Measurements from ENCODE around the gene PCDHAC1.
"Not testable (repeated sequence)": the region's sequence is repeated elsewhere in the genome, so short reads cannot be mapped to it uniquely, and the experiment has no call there.

PCDHAC1 gene, protein sequence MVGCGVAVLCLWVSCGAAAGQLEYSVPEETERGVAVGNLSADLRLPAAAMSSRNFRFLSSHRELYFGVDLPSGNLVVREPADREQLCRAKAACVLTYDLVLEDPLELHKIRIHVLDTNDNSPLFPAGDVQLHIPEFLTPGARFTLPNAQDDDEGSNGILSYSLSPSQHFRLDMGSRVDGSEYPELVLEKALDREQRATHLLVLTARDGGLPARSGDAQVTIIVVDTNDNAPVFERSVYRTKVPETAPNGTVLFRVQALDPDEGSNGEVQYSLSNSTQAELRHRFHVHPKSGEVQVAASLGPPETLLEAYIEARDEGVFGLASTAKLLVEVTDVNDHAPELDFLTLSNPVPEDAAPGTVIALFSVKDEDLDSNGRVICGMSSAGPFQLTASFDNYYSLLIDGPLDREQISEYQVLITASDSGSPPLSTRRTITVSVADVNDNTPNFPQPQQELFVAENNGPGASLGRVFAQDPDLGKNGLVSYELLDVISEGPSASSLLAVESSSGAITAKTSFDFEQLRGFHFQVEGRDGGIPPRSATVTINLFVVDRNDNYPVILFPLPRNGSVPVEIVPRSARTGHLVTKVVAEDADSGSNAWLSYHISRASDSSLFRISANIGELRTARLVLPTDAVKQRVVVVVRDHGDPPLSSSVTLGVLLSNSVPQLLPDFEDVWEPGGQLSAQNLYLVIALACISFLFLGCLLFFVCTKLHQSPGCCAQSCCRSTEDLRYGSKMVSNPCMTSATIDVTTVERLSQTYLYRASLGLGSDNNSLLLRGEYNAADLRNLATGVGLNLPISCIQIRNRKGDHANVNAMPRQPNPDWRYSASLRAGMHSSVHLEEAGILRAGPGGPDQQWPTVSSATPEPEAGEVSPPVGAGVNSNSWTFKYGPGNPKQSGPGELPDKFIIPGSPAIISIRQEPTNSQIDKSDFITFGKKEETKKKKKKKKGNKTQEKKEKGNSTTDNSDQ

DNA sequence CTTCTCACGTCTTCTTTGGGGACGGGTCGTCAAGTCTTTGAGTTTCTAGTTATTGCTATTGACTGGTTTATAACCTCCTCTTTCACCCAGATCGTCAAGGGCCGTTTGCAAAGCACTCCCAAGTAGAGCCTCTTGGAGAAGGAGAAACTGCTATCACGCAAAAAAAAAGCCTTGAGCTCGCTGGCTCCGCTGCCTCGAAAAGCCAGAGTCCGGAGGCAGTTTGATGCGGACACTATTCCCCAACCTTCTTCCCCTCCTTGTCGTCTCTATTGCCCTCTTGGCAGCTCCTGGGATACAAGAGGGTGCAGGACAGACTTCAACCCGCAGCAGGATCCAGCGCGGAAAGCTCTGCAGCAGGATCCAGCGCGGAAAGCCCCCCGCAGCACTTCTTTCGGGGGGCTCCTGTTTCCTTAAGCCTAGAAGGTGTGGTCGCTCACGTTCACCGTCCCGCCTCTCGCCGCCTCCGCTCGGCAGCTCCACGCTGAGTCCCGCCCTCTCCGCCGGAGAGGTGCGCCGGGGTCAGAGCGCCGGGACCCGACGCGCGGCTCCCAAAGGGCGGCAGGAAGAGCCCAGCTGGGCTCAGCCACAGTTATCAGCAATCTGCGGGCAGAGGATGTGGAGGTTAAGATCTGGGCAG, at the start of gene PCDHAC1:
Gene PCDHAC1 (plus strand): TSS at position 494 of the 637 bp plus-strand sequence. CDS start 594 bp downstream, outside the sequence.
- no peak for DNase-seq (ENCODE audit: low read depth)

DNA sequence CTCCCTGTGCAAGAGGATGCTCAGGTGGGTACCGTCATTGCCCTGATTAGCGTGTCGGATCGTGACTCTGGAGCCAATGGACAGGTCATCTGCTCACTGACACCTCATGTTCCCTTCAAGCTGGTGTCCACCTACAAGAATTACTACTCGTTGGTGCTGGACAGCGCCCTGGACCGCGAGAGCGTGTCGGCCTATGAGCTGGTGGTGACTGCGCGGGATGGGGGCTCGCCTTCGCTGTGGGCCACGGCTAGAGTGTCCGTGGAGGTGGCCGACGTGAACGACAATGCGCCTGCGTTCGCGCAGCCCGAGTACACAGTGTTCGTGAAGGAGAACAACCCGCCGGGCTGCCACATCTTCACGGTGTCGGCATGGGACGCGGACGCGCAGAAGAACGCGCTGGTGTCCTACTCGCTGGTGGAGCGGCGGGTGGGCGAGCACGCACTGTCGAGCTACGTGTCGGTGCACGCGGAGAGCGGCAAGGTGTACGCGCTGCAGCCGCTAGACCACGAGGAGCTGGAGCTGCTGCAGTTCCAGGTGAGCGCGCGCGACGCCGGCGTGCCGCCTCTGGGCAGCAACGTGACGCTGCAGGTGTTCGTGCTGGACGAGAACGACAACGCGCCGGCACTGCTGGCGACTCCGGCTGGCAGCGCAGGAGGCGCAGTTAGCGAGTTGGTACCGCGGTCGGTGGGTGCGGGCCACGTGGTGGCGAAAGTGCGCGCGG, 49.4 kb upstream of the PCDHAC1 start:
- not testable (repeated sequence) for DNase-seq (ENCODE audit: low read depth)

DNA sequence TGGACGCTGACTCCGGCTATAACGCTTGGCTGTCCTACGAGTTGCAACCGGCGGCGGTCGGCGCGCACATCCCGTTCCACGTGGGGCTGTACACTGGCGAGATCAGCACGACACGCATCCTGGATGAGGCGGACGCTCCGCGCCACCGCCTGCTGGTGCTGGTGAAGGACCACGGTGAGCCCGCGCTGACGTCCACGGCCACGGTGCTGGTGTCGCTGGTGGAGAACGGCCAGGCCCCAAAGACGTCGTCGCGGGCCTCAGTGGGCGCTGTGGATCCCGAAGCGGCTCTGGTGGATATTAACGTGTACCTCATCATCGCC, 48.9 kb upstream of the PCDHAC1 start:
- DNase-seq (ENCODE audit: low read depth): no peak

DNA sequence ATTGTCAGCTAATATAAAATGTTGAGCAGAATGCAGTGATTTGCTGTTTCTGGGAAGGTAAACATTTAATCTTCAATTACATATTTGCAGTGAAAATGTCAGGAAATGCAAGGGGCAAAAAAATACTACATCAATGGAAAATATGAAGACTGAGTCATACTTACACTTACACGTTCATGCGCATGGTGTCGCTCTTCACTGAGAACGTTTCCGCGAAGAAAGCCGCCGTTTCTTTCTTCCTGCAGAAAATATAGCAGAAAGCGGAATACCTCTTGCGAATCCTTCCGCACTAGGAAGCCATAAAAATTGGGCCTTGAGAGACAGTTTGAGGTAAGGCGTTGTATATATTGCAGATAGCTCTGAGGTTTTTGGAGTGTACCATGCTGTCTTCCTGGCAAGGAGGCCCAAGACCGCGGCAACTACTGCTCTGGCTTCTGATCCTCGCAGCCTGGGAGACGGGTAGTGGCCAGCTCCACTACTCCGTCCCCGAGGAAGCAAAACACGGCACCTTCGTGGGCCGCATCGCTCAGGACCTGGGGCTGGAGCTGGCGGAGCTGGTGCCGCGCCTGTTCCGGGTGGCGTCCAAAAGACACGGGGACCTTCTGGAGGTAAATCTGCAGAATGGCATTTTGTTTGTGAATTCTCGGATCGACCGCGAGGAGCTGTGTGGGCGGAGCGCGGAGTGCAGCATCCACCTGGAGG, 44.1 kb upstream of the PCDHAC1 start, which contains the start of gene PCDHA13:
Gene PCDHA13 (plus strand): TSS at position 236 of the 702 bp plus-strand sequence. CDS start 145 bp downstream, at position 381.
- no peak for DNase-seq (ENCODE audit: low read depth)

DNA sequence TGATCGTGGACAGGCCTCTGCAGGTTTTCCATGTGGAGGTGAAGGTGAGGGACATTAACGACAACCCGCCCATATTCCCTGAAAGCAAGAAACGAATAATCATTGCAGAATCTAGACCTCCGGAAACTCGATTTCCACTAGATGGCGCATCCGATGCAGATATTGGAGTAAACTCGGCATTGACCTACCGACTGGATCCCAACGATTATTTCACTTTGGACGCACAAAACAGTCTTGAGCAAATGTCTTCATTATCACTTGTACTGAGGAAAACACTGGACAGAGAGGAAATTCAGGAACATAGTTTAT, 43.6 kb upstream of the PCDHAC1 start:
- DNase-seq (ENCODE audit: low read depth): no peak

DNA sequence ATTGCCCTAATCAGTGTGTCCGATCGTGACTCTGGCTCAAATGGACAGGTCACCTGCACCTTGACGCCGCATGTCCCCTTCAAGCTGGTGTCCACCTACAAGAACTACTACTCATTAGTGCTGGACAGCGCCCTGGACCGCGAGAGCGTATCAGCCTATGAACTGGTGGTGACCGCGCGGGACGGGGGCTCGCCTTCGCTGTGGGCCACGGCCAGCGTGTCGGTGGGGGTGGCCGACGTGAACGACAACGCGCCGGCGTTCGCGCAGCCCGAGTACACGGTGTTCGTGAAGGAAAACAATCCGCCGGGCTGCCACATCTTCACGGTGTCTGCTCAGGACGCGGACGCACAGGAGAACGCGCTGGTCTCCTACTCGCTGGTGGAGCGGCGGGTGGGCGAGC, 42.7 kb upstream of the PCDHAC1 start:
- no peak for DNase-seq (ENCODE audit: low read depth)

DNA sequence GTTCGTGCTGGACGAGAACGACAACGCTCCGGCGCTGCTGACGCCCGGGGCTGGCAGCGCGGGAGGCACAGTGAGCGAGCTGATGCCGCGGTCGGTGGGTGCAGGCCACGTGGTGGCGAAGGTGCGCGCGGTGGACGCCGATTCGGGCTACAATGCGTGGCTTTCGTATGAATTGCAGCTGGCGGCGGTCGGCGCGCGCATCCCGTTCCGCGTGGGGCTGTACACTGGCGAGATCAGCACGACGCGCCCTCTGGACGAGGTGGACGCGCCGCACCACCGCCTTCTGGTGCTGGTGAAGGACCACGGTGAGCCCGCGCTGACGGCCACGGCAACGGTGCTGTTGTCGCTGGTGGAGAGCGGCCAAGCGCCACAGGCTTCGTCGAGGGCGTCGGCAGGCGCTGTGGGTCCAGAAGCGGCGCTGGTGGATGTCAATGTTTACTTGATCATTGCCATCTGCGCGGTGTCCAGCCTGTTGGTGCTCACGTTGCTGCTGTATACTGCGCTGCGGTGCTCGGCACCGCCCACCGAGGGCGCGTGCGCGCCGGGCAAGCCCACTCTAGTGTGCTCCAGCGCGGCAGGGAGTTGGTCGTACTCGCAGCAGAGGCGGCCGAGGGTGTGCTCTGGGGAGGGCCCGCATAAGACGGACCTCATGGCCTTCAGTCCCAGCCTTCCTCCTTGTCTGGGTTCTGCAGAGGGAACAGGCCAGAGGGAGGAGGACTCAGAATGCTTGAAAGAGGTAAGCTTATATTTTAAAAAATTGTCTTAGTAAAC, 42.0 kb upstream of the PCDHAC1 start:
- DNase-seq (ENCODE audit: low read depth): no peak

DNA sequence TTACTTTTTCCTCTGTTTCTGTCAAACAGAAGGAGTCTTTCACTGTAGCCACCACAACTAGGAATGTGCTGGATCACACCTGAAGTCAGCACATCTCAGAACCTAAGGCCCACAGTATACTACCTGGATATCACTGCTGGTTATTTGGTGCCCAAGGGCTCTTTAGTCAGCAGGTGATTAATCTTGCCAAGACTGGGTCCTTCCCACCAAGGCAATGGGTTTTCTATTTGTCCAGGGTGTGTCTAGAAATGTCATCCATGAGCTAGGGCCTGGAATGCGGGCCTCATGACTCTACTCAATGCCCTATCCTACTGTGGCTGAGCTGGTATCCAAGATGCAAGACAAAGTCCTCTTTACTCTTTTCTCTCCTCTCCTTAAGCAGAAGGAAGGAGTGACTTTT, 9.8 kb upstream of the PCDHAC1 start:
- no peak for DNase-seq (ENCODE audit: low read depth)

DNA sequence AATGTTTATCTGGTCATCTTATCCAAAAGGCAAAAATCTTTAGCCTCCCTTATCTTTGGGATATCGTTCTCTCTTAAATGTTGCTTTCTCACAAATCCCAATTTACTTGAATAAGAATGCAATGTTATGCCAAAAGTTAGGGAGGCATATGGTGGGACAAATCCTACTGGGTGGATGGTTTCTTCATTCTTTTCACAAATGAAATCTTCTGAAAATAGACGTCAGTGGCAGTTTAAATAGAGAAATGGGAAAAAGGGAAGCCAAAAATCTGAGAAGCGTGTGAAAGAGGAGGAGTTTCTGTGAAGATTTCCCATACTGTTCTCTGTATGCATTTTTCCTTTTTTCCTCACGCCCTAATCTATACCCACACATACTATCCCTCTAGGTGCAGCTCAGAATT, 2.5 kb upstream of the PCDHAC1 start:
- no peak for DNase-seq (ENCODE audit: low read depth)

DNA sequence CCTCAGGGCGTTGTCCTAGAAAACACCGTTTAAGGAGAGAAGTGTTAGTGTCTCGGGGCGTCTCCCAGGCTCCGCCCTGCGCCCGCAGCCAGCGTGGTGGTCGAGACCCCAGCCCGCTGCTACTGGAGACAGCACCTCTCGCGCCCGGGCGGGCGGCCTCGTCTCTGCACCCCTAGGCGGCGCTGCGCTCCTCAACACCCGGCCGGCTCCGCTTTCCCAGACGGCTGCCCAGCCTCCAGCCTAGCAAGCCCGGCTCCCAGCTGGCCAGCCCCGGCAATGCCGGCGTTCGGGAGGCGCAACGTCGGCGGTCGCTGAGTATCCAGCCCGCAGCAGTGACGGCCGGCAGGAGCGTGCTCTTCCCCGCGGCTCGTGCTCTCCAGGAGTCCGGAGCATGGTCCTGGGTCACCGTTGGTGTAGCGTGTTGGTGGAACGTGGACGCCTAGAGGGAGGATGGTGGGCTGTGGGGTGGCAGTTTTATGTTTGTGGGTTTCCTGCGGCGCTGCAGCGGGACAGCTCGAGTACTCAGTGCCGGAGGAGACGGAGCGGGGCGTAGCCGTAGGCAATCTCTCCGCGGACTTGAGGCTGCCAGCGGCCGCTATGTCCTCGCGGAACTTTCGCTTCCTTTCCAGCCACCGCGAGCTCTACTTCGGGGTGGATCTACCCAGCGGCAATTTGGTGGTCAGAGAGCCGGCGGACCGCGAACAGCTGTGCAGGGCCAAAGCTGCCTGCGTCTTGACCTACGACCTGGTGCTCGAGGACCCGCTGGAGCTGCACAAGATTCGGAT, 536 bp downstream of the PCDHAC1 start:
- no peak for DNase-seq (ENCODE audit: low read depth)

DNA sequence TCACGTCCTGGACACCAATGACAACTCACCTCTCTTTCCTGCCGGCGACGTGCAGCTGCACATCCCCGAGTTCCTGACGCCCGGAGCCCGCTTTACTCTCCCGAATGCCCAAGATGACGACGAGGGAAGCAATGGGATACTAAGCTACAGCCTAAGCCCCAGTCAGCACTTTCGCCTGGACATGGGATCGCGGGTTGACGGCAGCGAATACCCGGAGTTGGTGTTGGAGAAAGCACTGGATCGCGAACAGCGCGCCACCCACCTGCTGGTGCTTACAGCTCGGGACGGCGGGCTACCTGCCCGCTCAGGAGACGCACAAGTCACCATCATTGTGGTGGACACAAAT, 1.1 kb downstream of the PCDHAC1 start:
- DNase-seq (ENCODE audit: low read depth): no peak

DNA sequence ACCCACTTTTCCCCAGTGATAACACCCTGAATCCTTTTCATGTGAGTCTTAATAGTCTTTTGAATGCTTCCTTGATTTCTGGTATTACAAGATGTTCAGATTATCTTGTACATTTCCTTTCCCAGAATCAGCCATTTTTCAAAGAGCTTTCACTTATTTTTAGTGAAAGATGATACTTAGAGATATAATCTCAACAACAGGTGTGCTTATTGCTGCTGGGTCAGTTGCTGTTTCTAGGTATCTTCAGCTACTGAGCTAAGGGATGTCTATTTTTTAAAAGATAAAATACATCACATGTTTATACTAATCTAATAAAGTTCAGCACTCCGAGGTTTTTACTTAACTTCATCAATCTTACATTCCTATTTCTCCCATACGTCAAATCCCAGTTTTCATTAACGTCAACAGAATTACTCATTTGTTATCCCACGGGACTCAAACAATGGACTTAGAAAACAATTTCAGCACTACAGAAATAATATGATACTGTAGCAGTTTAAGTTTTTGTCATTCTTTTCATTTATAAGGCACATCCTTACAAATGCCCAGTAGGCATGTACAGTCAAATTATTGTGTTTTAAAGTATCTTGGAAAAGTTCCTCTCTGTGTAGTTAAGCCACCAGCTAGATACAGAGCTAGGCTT, 9.0 kb downstream of the PCDHAC1 start:
- no peak for DNase-seq (ENCODE audit: low read depth)

DNA sequence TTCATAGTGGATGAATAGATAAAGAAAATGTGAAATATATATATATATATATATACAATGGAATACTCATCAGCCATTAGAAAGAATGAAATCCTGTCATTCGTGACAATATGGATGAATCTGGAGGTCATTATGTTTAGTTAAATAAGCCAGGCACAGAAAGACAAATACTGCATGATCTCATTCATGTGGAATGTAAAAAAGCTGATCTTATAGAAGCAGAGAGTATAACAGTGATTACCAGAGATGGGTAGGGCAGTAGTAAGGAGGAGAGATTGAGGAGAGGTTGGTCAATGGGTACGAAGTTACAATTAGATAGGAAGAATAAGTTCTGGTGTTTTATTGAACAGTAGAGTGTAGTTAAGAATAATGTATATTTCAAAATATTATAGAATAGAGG, 20.5 kb downstream of the PCDHAC1 start:
- no peak for DNase-seq (ENCODE audit: low read depth)

DNA sequence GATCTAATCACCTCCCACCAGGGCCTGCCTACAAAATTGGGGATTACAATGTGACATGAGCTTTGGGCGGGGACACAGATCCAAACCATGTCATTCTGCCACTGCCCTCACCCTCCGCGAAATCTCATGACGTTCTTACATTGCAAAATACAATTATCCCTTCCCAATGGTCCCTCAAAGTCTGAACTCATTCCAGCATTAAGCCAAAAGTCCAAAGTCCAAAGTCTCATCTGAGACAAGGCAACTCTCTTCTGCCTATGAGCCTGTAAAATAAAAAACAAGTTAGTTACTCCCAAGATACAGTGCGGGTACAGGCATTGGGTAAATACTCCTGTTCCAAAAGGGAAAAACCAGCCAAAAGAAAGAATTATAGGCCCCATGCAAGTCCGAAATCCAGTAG, 25.5 kb downstream of the PCDHAC1 start:
- no peak for DNase-seq (ENCODE audit: low read depth)

DNA sequence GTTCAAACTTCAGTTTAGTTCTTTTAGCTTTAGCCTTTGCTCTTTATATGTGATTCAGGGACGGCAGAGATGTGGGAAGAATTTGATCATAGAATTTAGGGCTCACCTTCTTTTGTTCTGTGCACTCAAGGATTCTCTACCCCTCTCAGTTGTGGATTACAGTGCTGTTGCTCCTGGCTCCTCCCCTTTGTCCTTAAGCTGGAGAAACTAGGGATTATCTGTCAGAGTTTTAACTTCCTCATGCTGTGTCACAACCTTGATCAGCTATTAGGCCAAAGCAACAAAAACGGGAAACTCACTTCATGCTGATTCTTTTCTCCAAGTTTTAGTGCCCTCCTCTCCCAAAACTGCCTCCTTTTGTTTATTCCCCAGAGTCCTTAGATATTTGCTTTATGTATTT, 27.1 kb downstream of the PCDHAC1 start:
- no peak for DNase-seq (ENCODE audit: low read depth)

DNA sequence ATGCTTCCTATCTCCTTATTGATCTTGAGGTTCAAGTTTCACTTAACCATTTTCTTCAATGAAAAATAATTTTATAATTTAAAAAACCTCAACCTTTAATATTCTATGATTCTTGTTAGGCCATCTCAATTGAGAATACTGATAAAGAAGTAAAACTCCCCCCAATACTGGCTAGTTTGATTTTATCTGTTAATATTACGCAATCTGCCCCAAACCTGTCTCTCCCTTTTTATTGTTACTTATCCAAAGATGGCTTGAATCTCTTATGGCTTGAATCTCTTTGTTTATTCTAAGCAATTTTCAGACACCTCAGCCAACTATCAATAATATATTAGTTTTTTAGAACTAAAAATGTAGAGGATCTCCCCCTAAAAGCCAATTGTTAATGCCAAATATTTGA, 36.1 kb downstream of the PCDHAC1 start:
- no peak for DNase-seq (ENCODE audit: low read depth)

DNA sequence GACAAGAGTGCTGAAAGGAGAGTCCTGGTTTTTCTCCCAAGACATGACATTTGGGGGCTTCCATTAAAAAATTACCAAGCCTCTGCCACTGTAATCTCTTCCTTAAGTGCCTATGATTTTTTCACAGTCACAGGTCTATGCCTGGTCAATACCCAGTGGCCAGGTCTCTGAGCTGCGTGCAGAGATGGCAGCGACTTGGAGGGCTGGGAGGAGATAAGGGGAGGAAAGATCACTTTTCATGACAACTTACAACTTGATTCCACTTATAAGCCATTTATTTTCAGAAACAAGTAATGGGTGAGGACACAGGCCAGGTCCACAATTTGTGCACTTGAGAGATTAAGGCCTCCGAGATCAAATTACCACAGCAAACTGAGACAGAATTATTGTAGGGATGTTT, 38.3 kb downstream of the PCDHAC1 start:
- no peak for DNase-seq (ENCODE audit: low read depth)

DNA sequence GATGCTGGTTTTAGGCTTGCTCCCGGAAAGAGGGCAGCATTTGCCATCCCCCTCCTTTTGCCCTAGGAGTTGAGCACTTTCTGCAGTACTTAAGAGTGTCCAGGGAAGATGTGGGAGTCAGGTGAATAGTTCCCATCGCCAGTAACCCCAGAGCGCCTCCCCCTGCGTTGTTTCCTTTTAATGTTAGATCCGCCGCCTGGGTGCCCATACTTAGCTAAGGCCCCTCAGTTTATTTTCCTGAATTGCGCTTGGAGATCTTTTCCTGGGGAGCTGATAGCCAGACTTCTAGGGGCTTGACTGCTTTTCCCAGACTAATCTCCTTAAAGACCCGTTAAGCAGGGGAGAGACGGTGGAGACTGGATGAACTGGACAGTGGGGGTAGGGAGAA, 39.8 kb downstream of the PCDHAC1 start:
- no peak for DNase-seq (ENCODE audit: low read depth)
